T-helper 2 cell treated with Interferon-gamma antibody and Interleukin-4, amounts not matched to agents 5 μg/mL and 100 μg/mL, for 36 hours (primary cell): Measurements from ENCODE around the gene PMFBP1.

Experiments used
- DNase-seq: peaks from one replicate; pipeline ENCODE4 v3.0.0; 2021; ENCODE audit warnings: low spot score
- H3K27ac Mint-ChIP-seq: one replicate; pipeline ENCODE4 v1.8.0; 2021; ENCODE audit warnings: mild to moderate bottlenecking, mixed read lengths
- H3K27me3 Mint-ChIP-seq: one replicate; pipeline ENCODE4 v1.8.0; 2021; ENCODE audit warnings: low read depth, mixed read lengths
- H3K36me3 Mint-ChIP-seq: one replicate; pipeline ENCODE4 v1.8.0; 2021; ENCODE audit warnings: low read depth, mixed read lengths
- H3K4me1 Mint-ChIP-seq: one replicate; pipeline ENCODE4 v1.8.0; 2021; ENCODE audit warnings: low read depth, mixed read lengths
- H3K4me3 Mint-ChIP-seq: one replicate; pipeline ENCODE4 v1.8.0; 2022; ENCODE audit warnings: mild to moderate bottlenecking, moderate library complexity, mixed read lengths
- H3K9me3 Mint-ChIP-seq: one replicate; pipeline ENCODE4 v1.8.0; 2021; ENCODE audit warnings: mixed read lengths

Gene PMFBP1

DNA sequence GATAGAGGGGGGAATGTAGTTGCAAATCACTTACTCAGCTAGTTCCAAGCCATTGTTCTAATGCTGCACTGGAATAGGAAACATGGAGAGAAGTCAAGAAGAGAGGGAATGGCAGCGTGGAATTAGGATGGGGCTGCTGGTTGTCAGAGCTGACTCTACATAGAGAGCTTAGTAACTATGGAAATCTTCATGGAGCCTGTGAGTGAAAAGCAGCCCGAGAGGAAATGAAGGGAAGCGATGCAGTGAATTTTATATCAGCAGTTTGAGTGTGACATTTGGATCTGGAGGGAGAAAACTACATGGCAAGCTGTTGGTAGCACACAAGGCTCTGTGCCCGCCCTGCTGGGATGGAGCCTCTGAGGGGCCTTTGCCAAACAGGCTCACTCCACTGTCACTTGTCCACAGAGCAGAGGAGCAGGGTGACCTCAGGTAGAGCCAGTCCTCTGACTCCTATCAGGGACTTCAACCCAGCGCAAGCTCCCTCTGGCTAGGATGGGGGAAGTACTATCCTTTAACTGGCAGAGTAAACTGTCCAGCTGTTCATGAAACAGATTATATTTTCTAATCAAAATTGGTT, 27.9 kb upstream of the PMFBP1 start:
- Mint-ChIP-seq H3K9me3 (no peaks in the 10 kb centered on the region), H3K27me3 (no peaks in the 10 kb centered on the region), H3K27ac (no peak overlapping the region), H3K4me3 (no peak overlapping the region), H3K36me3 (no peaks in the 10 kb centered on the region), H3K4me1 (peaks cover 13% of the 10 kb centered on the region)
- DNase-seq, result no peak

DNA sequence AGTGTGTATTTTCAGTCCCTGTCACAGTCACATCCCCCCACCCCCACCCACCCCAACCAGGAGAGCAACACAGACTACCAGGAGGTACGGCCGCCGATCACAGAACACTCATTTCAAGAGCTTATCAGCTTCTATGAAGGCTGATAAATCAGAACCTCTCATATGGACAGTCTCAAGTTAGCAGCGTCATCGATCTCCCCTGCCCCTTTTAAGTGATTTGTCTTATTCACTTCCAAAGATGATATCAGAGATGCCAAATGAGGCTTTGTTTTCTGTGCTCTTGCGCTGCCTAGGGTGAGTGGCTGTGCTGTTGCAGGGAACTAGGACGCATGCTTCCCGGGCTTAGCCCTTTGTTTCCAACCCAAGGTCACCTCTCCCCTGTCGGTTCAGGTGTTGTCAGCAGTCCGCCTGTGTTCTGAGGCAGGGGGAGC, 26.8 kb upstream of the PMFBP1 start:
- H3K4me3 Mint-ChIP-seq, result no peak overlapping the region
- no peaks in the 10 kb centered on the region for H3K9me3 Mint-ChIP-seq
- H3K27ac Mint-ChIP-seq, result no peak overlapping the region
- H3K36me3 Mint-ChIP-seq, result no peaks in the 10 kb centered on the region
- H3K27me3 Mint-ChIP-seq, result no peaks in the 10 kb centered on the region
- H3K4me1 Mint-ChIP-seq, result peaks cover 10% of the 10 kb centered on the region
- DNase-seq, result no peak

DNA sequence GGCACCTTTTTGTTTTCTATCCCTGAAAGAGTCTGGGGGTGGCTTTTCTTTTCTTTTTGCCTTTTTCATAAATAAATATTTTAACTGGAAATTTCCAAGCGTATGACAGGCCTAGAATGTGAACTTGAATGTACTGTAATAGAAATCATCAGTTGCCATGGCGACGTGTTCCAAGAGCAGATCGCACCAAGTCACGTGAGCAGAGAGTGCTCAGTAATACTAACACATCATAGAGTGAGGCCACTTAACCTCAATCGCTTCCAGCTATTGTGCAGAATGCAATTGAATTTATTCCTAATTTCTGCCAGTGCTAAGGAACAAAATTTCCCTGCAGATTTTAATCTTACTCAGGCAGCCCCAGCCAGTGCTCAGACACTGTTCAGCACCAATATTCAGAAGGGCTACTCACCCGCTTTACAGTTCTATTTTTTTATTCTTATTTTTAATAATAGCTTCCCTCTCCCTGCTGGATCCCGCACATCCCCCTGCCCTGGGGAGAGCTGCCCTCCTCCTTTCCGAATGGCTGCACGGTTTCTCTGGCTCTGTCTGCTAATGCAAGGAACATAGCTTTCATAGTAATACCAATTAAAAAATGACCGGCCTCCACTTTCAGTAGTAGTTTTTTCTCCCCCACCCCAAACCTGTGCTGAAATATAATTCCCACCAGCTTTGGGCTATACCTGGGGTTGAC, 26.2 kb upstream of the PMFBP1 start:
- Mint-ChIP-seq H3K4me3 (no peak overlapping the region), H3K36me3 (no peaks in the 10 kb centered on the region), H3K27ac (no peak overlapping the region), H3K4me1 (peaks cover 4% of the 10 kb centered on the region), H3K9me3 (no peaks in the 10 kb centered on the region), H3K27me3 (no peaks in the 10 kb centered on the region)
- DNase-seq, result no peak

DNA sequence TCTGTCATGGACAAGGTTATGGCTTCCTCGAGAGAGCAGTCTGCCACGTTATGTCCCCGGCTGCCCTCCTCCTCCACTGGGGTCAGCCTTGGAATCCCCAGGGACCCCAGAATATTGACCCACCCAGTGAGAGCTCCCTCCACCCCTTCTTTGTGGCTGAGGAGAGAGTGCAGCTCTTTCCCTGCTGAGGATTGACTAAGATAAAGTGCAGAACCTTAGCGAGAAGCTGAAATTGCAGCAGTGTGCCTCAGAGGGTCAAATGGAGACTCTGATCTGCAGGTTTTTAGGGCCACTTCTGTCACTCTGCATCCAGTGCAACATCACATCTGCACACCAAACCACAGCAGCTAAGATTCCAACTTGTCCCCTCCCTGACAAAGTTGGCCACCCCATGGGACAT, 25.6 kb upstream of the PMFBP1 start:
- Mint-ChIP-seq H3K27ac (no peak overlapping the region), H3K4me1 (no peaks in the 10 kb centered on the region), H3K27me3 (no peaks in the 10 kb centered on the region), H3K4me3 (no peak overlapping the region), H3K9me3 (no peaks in the 10 kb centered on the region), H3K36me3 (no peaks in the 10 kb centered on the region)
- DNase-seq, result no peak

DNA sequence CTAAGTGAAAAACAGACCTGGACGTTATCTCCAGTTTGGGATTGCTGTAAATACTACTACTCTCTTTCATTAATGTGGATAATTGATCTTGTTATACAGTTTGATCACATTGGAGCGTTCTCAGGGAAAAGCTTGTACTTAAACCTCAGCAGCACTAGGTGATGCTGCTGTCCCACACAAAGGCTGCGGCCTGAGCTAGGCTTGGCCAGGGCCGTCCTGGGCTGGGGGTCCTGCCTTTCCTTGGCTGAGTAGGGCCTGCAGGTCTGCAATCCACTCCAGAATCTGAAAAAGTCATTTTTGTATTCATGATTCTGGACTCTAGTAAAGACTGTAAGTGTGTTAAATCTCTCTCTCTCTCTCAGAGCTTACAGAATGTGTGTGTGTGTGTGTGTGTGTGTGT, 23.7 kb upstream of the PMFBP1 start:
- no peaks in the 10 kb centered on the region for H3K9me3 Mint-ChIP-seq
- no peaks in the 10 kb centered on the region for H3K27me3 Mint-ChIP-seq
- no peak overlapping the region for H3K4me3 Mint-ChIP-seq
- no peak overlapping the region for H3K27ac Mint-ChIP-seq
- DNase-seq, result no peak
- H3K36me3 Mint-ChIP-seq, result no peaks in the 10 kb centered on the region
- H3K4me1 Mint-ChIP-seq, result no peaks in the 10 kb centered on the region

DNA sequence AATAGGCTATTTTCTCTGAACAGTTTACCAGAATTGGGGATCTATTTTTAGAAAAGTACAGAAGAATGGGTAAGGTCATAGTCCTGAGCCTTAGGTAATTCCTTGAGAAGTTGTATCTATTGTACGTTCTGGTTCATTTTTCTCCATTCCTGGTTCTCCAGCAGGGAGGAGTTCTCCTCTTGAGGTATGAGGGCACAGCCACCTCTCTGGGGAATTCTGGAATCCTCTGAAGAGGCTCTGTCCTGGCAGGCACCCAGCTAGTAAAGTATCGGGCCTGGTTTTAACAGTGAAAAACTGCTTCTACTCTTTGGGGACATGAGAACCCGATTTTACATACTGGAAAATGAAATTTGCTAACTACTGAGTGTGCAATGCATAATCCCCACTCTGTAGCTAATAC, 19.6 kb upstream of the PMFBP1 start:
- no peaks in the 10 kb centered on the region for H3K27me3 Mint-ChIP-seq
- no peaks in the 10 kb centered on the region for H3K36me3 Mint-ChIP-seq
- H3K4me3 Mint-ChIP-seq, result no peak overlapping the region
- DNase-seq, result no peak
- H3K4me1 Mint-ChIP-seq, result no peaks in the 10 kb centered on the region
- H3K27ac Mint-ChIP-seq, result no peak overlapping the region
- H3K9me3 Mint-ChIP-seq, result no peaks in the 10 kb centered on the region

DNA sequence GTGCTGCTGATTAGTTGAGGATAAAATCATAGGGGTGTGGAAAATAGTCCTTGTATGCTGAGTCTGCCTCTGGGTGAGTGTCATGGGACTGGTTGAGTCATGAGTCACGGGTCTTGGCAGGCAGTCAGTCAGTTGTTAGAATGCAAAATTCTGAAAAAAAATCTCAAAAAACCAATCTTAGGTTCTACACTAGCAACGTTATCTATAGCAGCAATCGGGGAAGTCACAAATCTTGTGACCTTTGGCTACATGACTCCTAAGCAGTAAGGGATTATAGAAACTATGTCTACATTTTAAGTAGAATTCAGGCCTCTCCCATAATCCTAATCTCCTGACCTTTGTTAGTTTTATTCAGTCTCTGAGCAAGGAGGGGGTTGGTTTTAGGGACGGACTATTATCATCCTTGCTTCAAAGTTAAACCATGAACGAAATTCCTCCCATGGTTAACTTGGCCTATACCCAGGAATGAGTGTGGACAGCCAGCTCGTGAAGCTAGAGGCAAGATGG, 18.0 kb upstream of the PMFBP1 start:
- H3K4me3 Mint-ChIP-seq, result no peak overlapping the region
- no peaks in the 10 kb centered on the region for H3K9me3 Mint-ChIP-seq
- no peak for DNase-seq
- H3K27me3 Mint-ChIP-seq, result no peaks in the 10 kb centered on the region
- H3K4me1 Mint-ChIP-seq, result no peaks in the 10 kb centered on the region
- H3K36me3 Mint-ChIP-seq, result no peaks in the 10 kb centered on the region
- no peak overlapping the region for H3K27ac Mint-ChIP-seq

DNA sequence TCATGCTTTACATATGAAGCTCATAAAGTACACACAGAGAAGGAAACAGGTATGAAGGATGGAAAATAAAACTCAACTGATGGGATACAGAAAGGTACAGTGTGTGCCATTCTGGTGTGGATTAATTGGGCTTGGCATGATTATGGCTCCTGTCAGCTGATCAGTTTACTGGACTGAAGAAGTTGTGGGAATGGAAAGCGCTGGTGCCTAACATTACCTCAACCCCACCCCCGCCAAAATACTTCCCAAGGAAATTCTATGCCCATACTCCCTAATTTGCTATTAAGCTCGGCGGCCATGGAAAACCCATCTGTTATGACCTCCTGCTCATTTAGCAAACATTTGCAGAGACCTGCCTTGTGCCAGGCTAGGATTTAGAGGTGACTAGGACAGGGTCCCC, 16.6 kb upstream of the PMFBP1 start:
- Mint-ChIP-seq H3K36me3 (no peaks in the 10 kb centered on the region), H3K9me3 (no peaks in the 10 kb centered on the region), H3K27ac (no peak overlapping the region), H3K4me3 (no peak overlapping the region), H3K27me3 (no peaks in the 10 kb centered on the region), H3K4me1 (no peaks in the 10 kb centered on the region)
- DNase-seq, result no peak

DNA sequence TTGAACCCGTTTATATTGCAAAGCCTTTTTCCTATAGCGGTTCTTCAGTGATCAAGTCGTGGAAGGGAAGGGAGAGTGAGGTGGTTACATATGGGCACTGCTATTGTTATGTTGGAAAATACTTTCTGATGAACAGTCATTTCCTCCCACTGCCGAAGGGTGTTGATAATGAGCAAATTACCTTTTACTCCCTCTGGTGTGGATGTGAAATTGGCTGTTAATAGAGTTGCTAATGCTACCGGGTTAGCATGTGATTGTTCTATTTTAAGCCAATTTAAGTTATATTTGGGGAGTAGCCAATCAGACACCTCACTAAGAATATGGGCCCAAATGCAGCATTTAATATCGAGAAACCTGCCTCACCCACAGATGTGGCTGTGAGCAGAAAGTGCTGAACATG, 15.6 kb upstream of the PMFBP1 start:
- DNase-seq, result no peak
- Mint-ChIP-seq H3K36me3 (no peaks in the 10 kb centered on the region), H3K9me3 (no peaks in the 10 kb centered on the region), H3K27me3 (no peaks in the 10 kb centered on the region), H3K4me1 (no peaks in the 10 kb centered on the region), H3K4me3 (no peak overlapping the region), H3K27ac (no peak overlapping the region)

DNA sequence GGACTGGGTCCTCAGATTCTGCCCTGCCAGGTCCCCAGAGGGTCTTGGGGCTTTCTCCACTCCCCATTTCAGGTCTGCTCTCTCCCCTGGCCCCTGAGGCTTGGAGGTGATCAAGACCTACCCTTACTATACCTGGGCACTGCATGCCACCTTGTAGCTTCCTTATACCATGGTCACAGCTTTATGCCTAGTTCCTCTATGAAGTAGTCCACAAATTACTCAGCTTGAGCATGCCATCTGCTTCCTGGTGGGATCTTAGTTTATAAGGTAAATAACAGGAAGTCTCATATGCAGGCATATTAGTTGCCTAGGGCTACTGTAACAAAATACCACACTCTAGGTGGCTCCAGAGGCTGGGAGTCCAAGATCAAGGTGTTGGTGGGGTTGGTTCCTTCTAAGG, 11.0 kb upstream of the PMFBP1 start:
- no peak overlapping the region for H3K27ac Mint-ChIP-seq
- no peak for DNase-seq
- H3K27me3 Mint-ChIP-seq, result no peaks in the 10 kb centered on the region

DNA sequence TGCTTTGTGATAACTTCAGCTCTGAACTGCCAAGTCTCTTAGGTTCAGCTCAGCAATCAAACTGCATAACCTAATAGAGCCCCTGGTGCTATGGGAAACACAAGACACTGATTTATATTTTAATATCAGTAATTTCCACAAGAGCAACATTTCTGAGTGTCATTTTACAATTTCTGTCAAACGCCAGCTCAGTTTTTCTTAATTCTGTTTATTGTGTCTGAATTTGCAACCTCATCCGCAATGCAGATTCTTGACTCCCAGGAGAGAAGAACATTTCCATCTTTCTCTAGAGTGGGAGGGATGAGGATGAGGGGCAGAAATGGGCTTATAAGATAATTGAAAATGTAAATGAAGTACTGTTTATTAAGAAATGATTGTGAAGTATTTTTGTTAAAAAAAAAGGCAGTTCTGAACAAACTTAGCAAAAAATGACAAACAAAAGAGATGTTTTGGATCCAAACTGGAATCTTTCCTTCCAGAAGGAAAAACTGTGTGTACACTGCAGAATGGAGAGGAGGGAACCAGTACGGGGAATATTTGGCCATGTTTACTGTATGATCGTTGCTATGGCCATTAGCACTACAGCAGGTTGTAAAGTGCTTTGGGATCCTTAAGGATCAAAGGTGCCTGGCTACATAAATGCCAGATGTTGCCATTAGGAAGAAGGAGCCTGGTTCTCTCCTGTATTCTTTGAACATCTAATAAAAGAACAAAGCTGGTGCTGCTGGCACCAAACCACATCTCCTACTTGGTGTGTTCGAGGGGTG, 7.4 kb upstream of the PMFBP1 start:
- no peak overlapping the region for H3K27ac Mint-ChIP-seq
- no peaks in the 10 kb centered on the region for H3K4me1 Mint-ChIP-seq
- no peaks in the 10 kb centered on the region for H3K9me3 Mint-ChIP-seq
- H3K27me3 Mint-ChIP-seq, result no peaks in the 10 kb centered on the region
- no peaks in the 10 kb centered on the region for H3K36me3 Mint-ChIP-seq
- no peak overlapping the region for H3K4me3 Mint-ChIP-seq
- DNase-seq, result no peak

More for the DNA sequence above, 11.0 kb upstream of the PMFBP1 start:
- Mint-ChIP-seq H3K36me3 (no peaks in the 10 kb centered on the region), H3K4me3 (no peak overlapping the region), H3K9me3 (no peaks in the 10 kb centered on the region), H3K4me1 (no peaks in the 10 kb centered on the region)

DNA sequence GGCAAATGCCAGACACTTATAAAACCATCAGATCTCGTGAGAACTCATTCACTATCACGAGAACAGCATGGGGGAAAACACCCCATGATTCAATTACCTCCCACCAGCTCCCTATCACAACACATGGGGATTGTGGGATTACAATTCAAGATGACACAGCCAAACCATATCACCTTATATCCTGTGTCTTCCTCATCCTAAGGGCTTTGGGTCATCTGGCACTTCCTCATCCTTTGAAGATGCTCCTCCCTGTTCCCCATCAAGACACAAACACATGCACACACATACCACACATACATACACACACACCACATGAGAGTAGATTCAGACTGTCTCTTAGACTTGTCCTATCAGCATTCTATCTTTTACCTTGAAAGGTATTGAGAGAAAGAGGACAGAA, 2.8 kb upstream of the PMFBP1 start:
- Mint-ChIP-seq H3K4me1 (no peaks in the 10 kb centered on the region), H3K27me3 (no peaks in the 10 kb centered on the region), H3K9me3 (no peaks in the 10 kb centered on the region), H3K27ac (no peak overlapping the region), H3K36me3 (no peaks in the 10 kb centered on the region), H3K4me3 (no peak overlapping the region)
- DNase-seq, result no peak

DNA sequence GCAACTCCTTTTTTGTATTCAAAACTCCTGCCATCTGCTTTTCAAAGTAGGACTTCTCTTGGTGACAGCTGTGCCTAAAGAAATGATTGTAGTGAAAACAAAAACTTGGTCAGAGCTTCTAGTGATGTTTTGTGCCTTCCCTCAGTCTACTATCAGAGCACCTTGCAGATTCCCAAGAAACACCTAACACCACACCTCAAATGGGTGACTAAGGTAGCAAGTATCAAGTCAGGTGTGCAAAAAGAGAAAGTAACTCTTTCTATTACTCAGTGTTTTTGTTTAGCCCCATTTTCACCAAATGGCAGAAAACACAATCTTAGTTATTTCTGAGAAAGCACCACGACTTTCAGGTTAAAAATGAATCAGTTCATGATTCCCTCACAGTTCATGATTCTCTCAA, 2.0 kb upstream of the PMFBP1 start:
- H3K4me3 Mint-ChIP-seq, result no peak overlapping the region
- H3K27me3 Mint-ChIP-seq, result no peaks in the 10 kb centered on the region
- H3K36me3 Mint-ChIP-seq, result no peaks in the 10 kb centered on the region
- no peaks in the 10 kb centered on the region for H3K4me1 Mint-ChIP-seq
- no peaks in the 10 kb centered on the region for H3K9me3 Mint-ChIP-seq
- no peak overlapping the region for H3K27ac Mint-ChIP-seq
- no peak for DNase-seq

DNA sequence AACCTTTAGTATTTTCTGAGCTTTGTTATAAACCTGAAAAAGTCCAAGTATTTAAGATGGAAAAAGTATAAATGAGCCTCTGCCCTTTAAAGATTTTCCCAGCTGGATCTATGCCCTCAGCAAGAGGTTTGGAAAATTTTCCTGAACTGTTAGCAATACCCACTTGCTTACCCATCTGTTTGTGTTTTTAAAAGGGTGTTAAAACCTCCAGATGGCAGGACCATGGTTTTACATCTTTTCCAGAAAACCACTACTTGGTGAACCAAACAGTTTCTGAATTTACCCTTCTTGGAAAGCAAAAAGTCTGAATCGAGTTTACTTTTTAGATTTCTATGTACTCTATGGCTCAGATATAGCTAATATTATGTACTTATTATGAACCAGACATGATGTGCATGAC, 719 bp downstream of the PMFBP1 start:
- Mint-ChIP-seq H3K4me3 (no peak overlapping the region), H3K27me3 (no peaks in the 10 kb centered on the region), H3K27ac (no peak overlapping the region), H3K4me1 (no peaks in the 10 kb centered on the region), H3K36me3 (no peaks in the 10 kb centered on the region), H3K9me3 (no peaks in the 10 kb centered on the region)
- DNase-seq, result no peak
